Right kidney (tissue), 9 donors: ENCODE measurements around the gene ABCA1.
"Not testable (repeated sequence)": the region's sequence is repeated elsewhere in the genome, so short reads cannot be mapped to it uniquely, and the experiment has no call there.

Experiments used
- DNase-seq: peaks from one replicate; pipeline ENCODE4 v3.0.0-alpha.2; 2016
- long read RNA-seq, 8 donors: transcript quantifications; one replicate each; lab custom pipeline, GENCODE V29; 2026

Gene ABCA1, protein sequence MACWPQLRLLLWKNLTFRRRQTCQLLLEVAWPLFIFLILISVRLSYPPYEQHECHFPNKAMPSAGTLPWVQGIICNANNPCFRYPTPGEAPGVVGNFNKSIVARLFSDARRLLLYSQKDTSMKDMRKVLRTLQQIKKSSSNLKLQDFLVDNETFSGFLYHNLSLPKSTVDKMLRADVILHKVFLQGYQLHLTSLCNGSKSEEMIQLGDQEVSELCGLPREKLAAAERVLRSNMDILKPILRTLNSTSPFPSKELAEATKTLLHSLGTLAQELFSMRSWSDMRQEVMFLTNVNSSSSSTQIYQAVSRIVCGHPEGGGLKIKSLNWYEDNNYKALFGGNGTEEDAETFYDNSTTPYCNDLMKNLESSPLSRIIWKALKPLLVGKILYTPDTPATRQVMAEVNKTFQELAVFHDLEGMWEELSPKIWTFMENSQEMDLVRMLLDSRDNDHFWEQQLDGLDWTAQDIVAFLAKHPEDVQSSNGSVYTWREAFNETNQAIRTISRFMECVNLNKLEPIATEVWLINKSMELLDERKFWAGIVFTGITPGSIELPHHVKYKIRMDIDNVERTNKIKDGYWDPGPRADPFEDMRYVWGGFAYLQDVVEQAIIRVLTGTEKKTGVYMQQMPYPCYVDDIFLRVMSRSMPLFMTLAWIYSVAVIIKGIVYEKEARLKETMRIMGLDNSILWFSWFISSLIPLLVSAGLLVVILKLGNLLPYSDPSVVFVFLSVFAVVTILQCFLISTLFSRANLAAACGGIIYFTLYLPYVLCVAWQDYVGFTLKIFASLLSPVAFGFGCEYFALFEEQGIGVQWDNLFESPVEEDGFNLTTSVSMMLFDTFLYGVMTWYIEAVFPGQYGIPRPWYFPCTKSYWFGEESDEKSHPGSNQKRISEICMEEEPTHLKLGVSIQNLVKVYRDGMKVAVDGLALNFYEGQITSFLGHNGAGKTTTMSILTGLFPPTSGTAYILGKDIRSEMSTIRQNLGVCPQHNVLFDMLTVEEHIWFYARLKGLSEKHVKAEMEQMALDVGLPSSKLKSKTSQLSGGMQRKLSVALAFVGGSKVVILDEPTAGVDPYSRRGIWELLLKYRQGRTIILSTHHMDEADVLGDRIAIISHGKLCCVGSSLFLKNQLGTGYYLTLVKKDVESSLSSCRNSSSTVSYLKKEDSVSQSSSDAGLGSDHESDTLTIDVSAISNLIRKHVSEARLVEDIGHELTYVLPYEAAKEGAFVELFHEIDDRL (N-terminal part only)
- long read RNA-seq, donor 1, result 0 reads
- long read RNA-seq, donor 2, result 0 reads
- long read RNA-seq, donor 3, result 0 reads
- long read RNA-seq, donor 4, result 0 reads
- long read RNA-seq, donor 5, result 0 reads
- long read RNA-seq, donor 6, result 0 reads
- long read RNA-seq, donor 7, result 0 reads
- long read RNA-seq, donor 8, result 0 reads

DNA sequence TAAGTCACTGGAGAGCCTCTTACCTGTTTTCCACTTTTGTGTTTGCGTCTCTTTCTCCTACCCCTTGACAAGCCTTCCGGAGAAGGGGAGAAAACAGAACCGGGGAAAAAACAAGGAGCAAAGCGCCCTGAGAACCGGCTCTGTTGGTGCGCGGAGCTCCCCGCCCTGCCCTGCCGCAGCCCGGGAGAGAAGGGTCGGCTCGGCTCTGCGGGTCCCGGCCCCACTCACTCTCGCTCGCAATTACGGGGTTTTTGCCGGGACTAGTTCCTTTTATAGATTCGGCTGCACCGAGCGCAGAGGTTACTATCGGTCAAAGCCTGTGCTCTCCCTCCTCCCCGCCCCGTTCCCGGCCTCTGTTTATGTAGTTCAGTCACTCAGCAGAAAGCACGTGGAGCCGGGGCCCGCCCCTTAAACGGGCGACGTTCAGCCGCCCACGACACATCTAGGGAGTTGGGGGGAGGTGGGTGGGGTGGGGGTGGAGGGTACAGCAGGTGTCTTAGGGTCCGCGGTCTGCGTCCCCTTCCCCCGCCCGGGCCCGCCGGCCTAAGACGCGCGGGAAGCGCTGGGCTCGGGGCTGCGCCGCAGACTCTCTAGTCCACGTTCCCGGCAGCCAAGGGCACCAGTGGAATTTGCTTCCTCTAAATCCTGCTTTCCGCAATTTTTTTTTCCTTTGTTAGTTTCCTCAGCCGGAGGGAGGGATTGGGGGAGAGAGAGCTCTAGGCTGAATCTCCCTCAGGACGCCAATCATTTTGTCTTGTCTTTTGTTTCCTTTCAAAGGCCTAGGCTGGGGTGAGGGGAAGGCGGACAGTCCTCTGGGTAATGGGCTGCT, at the start of gene ABCA1:
ABCA1 (minus strand) TSS at position 244 of the 829 bp plus-strand sequence. CDS start 24,476 bp downstream, outside the sequence.
- DNase-seq, result peak; percentile 88

GRCh38 chr9:104977580-104977979, 49.6 kb upstream of the ABCA1 start:
- DNase-seq, result no peak

DNA sequence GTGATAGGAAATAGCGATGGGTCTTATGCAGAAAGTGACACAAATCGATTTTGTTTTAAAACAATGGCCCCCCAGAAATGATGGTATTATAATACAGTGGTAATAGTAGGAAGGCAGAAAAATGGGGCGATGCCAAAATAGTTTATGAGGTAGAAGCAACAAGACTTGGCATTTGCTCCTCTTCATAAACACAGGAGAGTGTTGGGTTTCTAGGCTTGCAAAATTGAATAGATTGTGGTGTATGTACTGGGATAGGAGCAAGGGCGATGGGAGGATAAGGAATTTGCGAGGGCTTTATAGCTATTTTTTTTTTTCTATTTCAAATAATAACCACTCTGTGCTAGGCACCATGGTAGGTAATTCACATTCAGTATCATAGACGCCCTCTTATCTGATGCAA, 49.2 kb upstream of the ABCA1 start:
- DNase-seq, result no peak

DNA sequence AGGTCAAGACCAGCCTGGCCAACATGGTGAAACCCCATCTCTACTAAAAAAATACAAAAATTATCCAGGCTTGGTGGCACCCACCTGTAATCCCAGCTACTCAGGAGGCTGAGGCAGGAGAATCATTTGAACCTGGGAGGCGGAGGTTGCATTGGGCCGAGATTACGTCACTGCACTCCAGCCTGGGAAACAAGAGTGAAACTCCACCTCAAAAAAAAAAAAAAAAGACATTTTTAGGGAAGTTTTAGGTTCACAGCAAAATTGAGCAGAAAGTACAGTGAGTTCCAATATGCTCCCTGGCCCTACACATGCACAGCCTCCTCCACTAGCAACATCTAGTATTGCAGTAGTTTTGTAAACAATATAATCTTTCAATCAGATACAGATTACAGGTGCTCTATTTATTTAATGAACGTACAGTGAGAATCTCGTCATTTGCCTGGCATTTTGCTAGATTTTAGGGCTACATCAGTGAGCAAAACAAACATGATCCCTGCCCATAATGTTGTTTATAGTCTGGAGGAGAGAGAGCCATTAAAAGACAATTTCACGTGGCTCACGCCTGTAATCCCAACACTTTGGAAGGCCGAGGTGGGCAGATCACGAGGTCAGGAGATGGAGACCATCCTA, 48.1 kb upstream of the ABCA1 start:
- DNase-seq, result not testable (repeated sequence)

- DNase-seq, result no peak
Measured at GRCh38 chr9:104974053-104974962, 46.4 kb upstream of the ABCA1 start.

DNA sequence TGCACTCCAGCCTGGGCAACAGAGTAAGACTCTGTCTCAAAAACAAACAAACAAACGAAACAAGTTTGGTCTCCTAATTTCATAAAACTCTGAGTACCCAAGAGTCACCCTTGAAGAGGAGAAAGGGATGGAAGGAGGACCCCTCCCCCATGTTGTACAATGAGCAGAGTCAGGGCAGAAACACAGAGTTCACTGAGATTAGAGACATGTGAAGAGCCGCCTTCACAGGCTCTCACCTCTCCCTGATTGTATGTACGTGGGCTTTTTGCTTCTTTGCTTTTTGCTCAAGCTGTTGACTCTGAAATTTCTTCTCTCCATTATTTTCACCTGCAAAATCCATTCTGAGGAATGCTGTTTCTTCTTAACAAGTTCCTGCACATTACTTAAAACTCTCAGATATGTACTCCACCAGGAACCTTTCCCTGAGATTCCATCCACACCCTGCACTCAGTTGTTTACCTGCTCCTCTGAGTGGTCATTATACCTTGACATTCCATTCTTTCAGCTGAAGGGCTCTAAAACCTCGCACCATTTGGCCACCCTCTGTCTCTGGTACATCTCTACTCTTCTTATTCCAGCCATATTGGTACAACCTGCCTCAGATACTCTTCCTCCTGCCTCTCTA, 44.4 kb upstream of the ABCA1 start:
- no peak for DNase-seq

- no peak for DNase-seq
Measured at GRCh38 chr9:104971511-104971910, 43.6 kb upstream of the ABCA1 start.

DNA sequence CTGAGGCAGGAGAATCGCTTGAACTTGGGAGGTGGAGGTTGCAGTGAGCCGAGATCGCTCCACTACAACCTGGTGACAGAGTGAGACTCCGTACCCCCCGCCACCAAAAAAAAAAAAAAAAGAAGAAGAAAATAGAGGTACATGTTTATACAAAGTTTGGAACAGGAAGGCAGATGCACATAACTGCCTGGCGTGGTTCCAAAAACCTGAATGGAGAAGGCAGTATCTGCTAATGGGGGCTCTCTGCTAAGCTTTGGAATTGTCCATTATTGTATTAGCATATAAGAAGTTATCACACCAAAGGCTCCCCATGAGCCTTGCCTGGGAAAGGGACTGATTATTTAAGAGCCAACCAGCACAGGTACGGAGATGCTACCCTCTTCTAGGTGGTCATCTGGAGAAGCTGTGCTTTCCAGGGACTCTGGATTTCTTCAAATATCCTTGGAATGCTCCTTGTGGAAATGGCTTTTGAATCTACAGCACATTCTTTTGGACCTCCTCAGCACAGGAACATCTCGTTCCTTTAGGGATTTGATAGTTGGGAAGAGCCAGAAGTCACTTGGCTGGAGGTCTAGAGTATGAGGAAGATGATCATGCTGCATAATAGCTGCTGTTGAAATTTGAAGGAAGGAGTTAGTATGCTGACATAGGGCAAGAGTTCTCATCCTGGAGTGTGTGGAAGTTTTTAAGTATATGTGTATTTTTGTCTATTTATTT, 42.5 kb upstream of the ABCA1 start:
- no peak for DNase-seq

DNA sequence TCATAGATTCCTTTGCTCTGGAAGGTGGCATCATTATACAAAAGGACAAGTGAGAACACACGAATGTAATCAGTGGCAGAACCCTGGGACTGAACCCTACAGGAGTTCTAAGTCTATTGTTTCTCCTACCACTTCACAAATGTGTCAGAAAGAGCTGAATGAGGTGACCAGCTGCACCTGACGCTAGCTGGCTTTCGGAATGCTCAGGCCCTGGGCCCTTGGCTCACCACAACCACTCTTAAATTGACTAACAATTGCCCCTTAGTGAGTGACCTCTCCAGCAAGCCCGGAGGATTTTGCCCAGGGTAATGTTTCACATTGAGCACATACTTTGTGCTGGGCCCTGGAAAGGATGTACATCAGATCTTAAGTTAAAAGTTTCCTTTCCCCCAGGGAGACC, 41.2 kb upstream of the ABCA1 start:
- no peak for DNase-seq

DNA sequence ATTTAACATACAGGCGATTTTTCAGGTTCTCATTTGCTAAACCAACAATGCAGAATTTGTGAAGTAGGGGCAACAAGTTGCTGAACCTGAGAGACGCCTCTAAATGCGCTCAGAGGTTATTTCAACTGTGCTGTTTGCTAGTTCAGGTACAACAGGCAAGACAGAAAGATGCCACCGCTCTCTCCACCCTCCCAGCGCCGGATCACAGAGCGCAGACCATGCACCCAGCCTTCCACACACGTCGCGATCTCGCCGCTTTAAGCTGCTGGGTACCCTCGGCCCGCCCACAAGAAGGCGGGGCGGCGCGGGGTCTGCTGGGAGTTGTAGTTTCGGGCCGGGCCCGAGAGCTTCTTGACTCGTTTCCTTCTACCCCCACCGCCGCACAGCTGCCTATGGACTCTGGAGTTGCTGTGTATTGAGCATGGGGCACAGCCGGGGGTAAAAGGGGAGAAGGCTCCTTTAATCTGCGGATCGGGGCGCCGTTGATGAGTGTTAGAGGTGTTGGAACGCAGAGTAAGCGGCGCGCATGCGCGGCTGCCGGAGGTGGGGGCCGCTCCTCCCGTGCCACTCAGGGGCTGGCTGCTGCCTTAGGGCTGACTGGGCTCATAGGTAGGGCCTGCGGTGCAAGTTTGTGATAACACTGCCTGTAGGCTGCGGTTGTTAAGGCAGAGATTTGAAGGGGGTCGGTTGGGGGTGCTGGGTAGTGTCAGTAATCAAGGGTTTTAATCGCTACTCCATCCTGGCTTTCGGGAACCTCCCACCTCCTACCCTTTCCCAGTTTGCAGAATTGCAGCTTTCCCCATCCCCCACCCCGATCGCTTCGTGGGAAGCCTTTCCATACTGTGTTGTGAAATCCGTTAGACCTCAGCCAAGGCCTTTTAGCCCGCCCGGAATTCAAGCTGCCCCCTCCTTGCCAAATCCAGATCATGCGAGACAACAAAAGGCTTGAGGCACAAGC, 40.3 kb upstream of the ABCA1 start:
- peak; percentile 97 for DNase-seq

DNA sequence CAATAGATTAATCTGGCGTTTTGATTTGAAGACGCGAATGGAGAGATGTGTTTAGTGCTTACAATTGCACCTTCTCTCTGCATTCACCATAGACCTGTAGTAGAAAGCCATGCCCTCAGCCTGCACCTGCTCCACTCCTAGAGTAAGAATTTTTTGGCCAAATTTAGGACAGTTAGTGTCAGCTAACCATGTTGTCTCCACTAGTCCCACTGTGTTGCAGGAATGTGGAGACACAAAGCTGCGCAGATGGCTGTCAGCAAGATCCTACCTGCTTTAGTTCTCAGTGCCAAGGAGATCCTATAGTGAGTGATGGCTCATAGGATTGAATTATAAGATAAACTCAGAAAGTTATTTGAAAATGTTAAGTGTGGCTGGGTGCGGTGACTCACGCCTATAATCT, 35.1 kb upstream of the ABCA1 start:
- no peak for DNase-seq

DNA sequence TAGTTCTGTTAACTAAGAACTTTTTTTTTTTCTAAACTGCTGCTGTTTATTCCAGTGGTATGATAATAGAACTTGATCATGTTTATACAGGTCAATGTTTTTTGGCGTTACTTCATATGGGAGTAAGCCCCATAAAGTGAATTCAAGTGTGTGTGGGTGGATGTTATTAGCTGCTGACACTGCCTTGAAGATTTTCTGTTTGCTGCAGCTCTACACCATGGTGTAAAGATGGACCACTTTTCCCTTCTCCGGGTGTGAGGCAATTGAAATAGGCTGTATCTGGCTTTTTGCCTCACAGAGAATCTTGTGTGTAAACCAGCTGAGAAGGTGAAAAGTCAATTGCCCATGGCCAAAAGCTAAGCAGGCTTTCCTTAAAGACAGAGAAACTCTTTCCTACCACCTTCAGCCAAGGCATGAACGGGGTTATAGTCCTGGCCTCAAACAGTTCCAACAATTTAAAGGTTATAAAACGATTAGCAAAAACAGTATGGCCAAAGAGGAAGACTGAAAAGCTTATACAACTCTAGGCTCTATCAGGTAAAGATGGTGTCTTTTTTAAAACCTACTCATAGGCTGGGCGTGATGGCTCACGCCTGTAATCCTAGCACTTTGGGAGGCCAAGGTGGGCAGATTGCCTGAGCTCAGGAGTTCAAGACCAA, 33.9 kb upstream of the ABCA1 start:
- DNase-seq, result no peak

DNA sequence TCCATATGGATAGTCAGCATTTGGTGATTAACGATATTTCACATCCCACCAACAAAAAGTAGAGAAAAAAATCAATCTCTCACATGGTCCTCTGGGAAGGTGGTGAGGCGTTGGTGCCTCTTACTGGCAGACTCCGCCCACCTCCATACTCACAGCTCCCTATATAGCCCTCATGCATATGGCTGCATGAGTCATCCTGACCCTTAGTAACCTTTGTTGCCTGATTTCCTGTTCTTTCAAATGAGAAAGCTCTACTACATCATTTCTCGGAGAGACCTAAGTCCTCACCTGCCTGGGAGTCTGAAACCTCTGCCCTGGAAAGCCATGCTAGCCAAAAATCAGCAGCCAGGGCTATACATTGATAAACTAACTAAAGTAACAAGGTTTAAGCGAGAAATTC, 33.3 kb upstream of the ABCA1 start:
- no peak for DNase-seq

DNA sequence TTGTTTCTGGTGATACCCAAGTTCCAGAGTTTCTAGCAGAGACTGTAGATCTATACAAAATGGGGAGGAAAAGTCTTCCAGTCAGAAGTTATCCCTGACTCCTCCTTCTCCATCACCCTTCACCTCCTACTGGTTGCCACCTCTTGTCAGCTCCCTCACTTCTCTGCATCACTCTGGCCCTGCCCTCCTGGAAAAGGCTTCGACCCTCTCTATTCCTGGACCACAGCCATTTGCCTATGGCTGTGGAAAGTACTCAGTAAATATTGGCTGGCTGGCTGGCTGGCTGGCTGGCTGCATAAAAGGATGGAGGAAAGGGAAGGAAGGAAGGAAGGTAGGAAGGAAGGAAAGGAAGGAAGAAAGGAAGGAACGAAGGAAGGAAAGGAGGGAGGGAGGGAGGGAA, 32.7 kb upstream of the ABCA1 start:
- DNase-seq, result no peak

- no peak for DNase-seq
Measured at GRCh38 chr9:104958751-104959150, 30.8 kb upstream of the ABCA1 start.

GRCh38 chr9:104958006-104958405, 30.1 kb upstream of the ABCA1 start:
- DNase-seq, result not testable (repeated sequence)

- no peak for DNase-seq
Measured at GRCh38 chr9:104951487-104951886, 23.5 kb upstream of the ABCA1 start.
